ENCODE data around the gene SLC1A4.
"Not testable (repeated sequence)": the region's sequence is repeated elsewhere in the genome, so short reads cannot be mapped to it uniquely, and the experiment has no call there.

SLC1A4 gene

DNA sequence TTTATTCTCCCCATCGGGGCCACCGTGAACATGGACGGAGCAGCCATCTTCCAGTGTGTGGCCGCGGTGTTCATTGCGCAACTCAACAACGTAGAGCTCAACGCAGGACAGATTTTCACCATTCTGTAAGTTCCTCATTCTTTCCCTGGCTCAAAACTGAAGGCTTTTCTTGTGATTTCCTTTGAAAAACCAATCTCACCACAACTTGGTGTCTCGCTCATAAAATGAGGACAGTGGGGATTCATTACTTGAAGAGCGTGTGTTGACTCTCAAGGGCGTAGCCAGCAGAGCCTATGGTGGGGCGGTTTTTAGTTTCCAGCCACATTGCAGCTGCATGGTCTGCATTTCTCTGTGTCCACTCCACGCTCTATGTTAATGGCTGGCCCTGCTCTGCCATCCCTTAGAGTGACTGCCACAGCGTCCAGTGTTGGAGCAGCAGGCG lies 29.0 kb downstream of the SLC1A4 start:
- no peak for DNase-seq (ENCODE audit: low read depth in 2 of 2)
- no peak overlapping the region for H3K4me3 ChIP-seq (replicated peaks in 1 of 2; ENCODE audit: low read depth in 2 of 2, low read length in 2 of 2)
- TF ChIP-seq, protein P1, sequence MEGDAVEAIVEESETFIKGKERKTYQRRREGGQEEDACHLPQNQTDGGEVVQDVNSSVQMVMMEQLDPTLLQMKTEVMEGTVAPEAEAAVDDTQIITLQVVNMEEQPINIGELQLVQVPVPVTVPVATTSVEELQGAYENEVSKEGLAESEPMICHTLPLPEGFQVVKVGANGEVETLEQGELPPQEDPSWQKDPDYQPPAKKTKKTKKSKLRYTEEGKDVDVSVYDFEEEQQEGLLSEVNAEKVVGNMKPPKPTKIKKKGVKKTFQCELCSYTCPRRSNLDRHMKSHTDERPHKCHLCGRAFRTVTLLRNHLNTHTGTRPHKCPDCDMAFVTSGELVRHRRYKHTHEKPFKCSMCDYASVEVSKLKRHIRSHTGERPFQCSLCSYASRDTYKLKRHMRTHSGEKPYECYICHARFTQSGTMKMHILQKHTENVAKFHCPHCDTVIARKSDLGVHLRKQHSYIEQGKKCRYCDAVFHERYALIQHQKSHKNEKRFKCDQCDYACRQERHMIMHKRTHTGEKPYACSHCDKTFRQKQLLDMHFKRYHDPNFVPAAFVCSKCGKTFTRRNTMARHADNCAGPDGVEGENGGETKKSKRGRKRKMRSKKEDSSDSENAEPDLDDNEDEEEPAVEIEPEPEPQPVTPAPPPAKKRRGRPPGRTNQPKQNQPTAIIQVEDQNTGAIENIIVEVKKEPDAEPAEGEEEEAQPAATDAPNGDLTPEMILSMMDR (IDR thresholded peaks at IDR 0.05; ENCODE audit: low read depth, low read length): no peak

DNA sequence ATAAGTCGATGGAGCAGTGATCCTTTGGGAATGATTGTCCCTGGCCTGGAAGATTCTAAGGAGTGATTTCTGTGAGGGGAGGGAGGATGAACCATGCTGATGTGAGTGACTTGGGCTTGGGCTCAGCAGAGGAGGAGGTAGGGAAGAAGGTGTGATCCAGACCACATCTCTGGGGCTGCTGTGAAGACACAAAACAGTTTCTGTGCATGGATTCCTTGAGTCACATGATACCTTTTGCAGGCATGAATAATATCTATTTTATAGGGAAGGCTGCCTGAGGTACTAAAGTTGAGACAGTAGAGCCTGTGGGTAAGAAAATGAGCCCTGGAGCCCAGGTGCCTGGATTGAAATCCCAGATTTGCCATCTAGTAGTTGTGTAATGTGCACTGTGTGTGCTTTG lies 29.8 kb downstream of the SLC1A4 start:
- TF ChIP-seq, protein P1 (IDR thresholded peaks at IDR 0.05; ENCODE audit: low read depth, low read length): no peak
- no peak for DNase-seq (ENCODE audit: low read depth in 2 of 2)
- H3K4me3 ChIP-seq (replicated peaks in 1 of 2; ENCODE audit: low read depth in 2 of 2, low read length in 2 of 2): no peak overlapping the region

DNA sequence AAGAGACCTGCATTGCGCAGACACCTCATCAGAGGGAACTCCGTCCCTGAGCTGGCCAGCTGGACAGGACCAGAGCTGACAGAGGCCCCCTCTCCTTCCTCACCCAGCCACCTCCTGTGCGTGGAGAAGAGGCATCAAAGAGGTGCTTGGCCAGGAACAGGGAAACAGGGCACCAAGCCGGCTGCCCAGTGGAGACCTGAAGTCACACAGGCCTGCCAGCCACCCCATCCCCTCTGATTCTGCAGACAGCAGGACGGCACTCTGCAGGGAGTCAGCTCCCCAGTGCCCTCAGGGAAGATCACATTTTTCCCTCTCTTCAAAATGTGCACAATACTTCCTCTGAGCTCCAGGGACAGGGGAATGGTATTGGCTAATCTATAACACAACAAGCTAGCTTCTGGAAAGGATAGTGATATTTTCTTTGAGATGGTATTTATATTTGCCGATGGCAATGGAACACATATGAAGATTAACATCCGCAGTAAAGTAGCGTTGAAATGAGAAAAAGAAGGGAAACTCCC lies 30.5 kb downstream of the SLC1A4 start:
- DNase-seq (ENCODE audit: low read depth in 2 of 2): no peak
- H3K4me3 ChIP-seq (replicated peaks in 1 of 2; ENCODE audit: low read depth in 2 of 2, low read length in 2 of 2): no peak overlapping the region
- TF ChIP-seq, protein P1 (IDR thresholded peaks at IDR 0.05; ENCODE audit: low read depth, low read length): no peak

DNA sequence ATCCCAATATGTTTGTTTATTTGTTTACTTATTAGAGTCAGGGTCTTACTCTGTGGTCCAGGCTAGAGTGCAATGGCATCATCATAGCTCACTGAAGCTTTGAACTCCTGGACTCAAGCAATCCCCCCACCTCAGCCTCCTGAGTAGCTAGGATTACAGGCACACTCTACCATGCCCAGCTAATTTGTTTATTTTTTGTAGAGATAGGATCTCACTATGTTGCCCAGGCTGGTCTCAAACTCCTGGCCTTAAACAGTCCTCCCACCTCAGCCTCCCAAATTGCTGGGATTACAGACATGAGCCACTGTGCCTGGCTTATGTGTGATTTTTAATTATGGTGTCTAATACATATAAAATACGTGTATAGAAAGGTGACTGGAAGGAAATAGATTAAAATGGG lies 31.1 kb downstream of the SLC1A4 start:
- DNase-seq (ENCODE audit: low read depth in 2 of 2); H3K4me3 ChIP-seq (replicated peaks in 1 of 2; ENCODE audit: low read depth in 2 of 2, low read length in 2 of 2): not testable (repeated sequence)

DNA sequence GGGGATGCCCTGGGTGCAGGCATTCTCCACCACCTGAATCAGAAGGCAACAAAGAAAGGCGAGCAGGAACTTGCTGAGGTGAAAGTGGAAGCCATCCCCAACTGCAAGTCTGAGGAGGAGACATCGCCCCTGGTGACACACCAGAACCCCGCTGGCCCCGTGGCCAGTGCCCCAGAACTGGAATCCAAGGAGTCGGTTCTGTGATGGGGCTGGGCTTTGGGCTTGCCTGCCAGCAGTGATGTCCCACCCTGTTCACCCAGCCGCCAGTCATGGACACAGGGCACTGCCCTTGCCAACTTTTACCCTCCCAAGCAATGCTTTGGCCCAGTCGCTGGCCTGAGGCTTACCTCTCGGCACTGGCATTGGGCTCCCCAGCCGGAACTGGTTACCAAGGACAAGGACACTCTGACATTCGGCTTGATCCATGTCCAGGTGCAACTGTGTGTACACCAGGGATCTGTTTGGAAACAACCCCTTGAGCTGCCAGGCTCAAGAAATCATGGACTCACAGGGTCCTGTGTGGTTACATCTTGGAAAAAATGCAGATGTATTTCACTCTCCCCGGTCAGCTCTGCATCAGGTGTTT lies 31.8 kb downstream of the SLC1A4 start:
- no peak for DNase-seq (ENCODE audit: low read depth in 2 of 2)
- no peak overlapping the region for H3K4me3 ChIP-seq (replicated peaks in 1 of 2; ENCODE audit: low read depth in 2 of 2, low read length in 2 of 2)
- TF ChIP-seq, protein P1 (IDR thresholded peaks at IDR 0.05; ENCODE audit: low read depth, low read length): no peak

DNA sequence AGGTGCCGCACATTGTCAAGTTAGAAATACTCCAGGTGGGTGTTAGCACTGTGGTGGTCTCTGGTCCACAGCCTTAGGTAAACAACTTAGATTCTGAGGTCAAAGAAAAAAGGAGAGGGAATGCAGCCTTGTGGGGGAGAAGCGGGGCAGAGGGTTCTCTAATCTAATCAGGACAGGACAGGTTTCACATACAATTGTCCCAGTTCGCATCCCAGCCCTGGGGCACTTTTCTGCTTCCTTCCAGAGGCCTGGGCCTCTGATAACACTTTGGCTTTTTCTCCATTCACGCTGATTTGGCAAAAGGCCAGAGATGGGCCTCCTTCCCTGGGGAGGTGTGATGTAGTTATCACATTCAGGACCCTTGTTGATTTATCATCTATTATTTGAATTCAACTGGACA lies 32.5 kb downstream of the SLC1A4 start:
- TF ChIP-seq, protein P1 (IDR thresholded peaks at IDR 0.05; ENCODE audit: low read depth, low read length): no peak
- no peak overlapping the region for H3K4me3 ChIP-seq (replicated peaks in 1 of 2; ENCODE audit: low read depth in 2 of 2, low read length in 2 of 2)
- DNase-seq (ENCODE audit: low read depth in 2 of 2): no peak

DNA sequence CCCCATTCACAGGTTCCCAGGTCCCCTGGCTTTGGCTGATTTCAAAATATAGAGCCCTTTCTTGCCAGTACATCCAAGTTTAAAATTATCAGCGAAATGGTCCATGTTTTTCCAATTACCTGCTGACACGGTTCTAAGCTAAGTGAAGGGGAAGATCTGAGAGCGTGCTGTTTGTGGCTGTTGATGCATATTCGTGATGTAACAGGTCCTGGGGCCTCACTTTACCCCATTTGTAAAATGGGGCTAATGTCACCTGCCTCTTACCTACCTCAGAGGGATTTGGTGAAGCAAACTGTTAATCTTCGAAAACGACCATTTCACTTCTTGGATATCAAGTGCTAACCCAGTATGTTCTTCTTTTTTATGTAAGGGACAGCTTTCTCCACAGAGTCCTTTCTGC lies 33.0 kb downstream of the SLC1A4 start:
- TF ChIP-seq, protein P1 (IDR thresholded peaks at IDR 0.05; ENCODE audit: low read depth, low read length): no peak
- no peak overlapping the region for H3K4me3 ChIP-seq (replicated peaks in 1 of 2; ENCODE audit: low read depth in 2 of 2, low read length in 2 of 2)
- DNase-seq (ENCODE audit: low read depth in 2 of 2): no peak

All from cardiac fibroblast (primary cell).